Breast epithelium (tissue), 4 donors: ENCODE results near the gene DGKB. TPM values are rescaled to one million over a fixed set of nuclear protein-coding genes. Genes with fewer than 3 reads are reported as not detected.

Source experiments
- DNase-seq, 2 donors: peaks; one replicate each; pipeline ENCODE4 v3.0.0-alpha.2; 2019; ENCODE audit warnings: low spot score in 2 of 2
- H3K27ac ChIP-seq, 2 donors: fragments of 200-600 bp; sonication (generic) in 1 of 2; one replicate each; pipeline ENCODE4 v1.5.1; 2016 to 2019; ENCODE audit warnings: mild to moderate bottlenecking in 1 of 2
- H3K27me3 ChIP-seq, 2 donors: fragments of 200-600 bp; sonication (generic) in 1 of 2; one replicate each; pipeline versions ENCODE4 v1.5.1 to v1.6.0; 2017 to 2019; ENCODE audit warnings: control low read depth in 1 of 2, mild to moderate bottlenecking in 1 of 2
- H3K36me3 ChIP-seq: fragments of 200-600 bp; one replicate; pipeline ENCODE4 v1.5.1; 2019
- H3K4me1 ChIP-seq, 2 donors: fragments of 200-600 bp; sonication (generic); one replicate each; pipeline ENCODE4 v1.5.1; 2016 to 2019; ENCODE audit warnings: control low read depth in 1 of 2
- H3K4me3 ChIP-seq, 3 donors: fragments of 200-600 bp; sonication (generic); 1 replicate in 2 of 3; 2 replicates in 1 of 3; pipeline ENCODE4 v1.5.1; 2016 to 2019; ENCODE audit warnings: mild to moderate bottlenecking in 3 of 3, moderate library complexity in 2 of 3
- H3K9me3 ChIP-seq, 2 donors: fragments of 200-600 bp; sonication (generic) in 1 of 2; one replicate each; pipeline ENCODE4 v1.5.1; 2016 to 2019; ENCODE audit warnings: control low read depth in 1 of 2
- POLR2A ChIP-seq: fragments of 450-650 bp; IDR thresholded peaks from one replicate; pipeline ENCODE4 v1.6.1; 2016; ENCODE audit warnings: antibody characterized with exemption, mild to moderate bottlenecking, moderate library complexity
- POLR2AphosphoS5 ChIP-seq, 3 donors: sonication (generic); formaldehyde crosslinking; IDR thresholded peaks; one replicate each; pipeline ENCODE4 v1.6.1; 2017; ENCODE audit warnings: antibody characterized with exemption in 3 of 3
- intact Hi-C: fragments of 100-400 bp; cut with DNase I; formaldehyde crosslinking; loops from one replicate; pipeline ENCODE4 v1.15.1; 2023; ENCODE audit warnings: low total_unique reads
- total RNA-seq, 3 donors: library from RNA; depleted of rRNA; stranded (reverse); fragments of >200 nt; gene quantifications; one replicate each; pipeline ENCODE4 v1.1.0, GENCODE V29; 2016
- TF ChIP-seq, protein P1 (sequence below), 3 donors: fragments of 450-650 bp; IDR thresholded peaks; one replicate each; pipeline ENCODE4 v1.5.1; 2016 to 2017; ENCODE audit warnings: antibody characterized with exemption in 3 of 3, mild to moderate bottlenecking in 3 of 3, moderate library complexity in 3 of 3

DGKB gene
- total RNA-seq, 3 donors from 2014 or later = 0.16 to 0.44 (median 0.33) TPM

DNA sequence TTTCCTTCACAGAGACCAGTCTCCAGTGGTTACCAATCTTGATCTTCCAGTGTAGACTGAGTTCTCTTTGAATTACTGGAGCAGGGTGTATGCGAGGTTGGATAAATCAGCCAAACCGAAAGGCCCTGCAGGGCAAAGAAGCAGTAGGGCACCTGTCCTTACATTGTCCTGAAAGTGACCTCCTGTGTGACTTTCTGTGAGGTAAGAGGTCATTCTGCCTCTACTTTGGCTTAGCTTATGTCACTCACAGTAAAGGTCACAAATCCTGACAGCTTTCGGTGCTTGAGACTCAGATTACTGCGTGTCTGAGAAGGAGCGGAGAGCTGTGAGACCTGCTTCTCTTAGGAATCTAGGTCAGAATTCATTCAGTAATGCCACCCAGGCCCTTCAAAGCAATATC is 660.4 kb downstream of the DGKB start:
- TF ChIP-seq, protein P1, sequence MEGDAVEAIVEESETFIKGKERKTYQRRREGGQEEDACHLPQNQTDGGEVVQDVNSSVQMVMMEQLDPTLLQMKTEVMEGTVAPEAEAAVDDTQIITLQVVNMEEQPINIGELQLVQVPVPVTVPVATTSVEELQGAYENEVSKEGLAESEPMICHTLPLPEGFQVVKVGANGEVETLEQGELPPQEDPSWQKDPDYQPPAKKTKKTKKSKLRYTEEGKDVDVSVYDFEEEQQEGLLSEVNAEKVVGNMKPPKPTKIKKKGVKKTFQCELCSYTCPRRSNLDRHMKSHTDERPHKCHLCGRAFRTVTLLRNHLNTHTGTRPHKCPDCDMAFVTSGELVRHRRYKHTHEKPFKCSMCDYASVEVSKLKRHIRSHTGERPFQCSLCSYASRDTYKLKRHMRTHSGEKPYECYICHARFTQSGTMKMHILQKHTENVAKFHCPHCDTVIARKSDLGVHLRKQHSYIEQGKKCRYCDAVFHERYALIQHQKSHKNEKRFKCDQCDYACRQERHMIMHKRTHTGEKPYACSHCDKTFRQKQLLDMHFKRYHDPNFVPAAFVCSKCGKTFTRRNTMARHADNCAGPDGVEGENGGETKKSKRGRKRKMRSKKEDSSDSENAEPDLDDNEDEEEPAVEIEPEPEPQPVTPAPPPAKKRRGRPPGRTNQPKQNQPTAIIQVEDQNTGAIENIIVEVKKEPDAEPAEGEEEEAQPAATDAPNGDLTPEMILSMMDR (IDR thresholded peaks at IDR 0.05) = no peak
- TF ChIP-seq POLR2A (no peak), POLR2AphosphoS5 (IDR thresholded peaks at IDR 0.05) (no peak)
- Histone ChIP-seq H3K4me3 (no peak overlapping the region), H3K36me3 (no peaks in the 10 kb centered on the region)

DNA sequence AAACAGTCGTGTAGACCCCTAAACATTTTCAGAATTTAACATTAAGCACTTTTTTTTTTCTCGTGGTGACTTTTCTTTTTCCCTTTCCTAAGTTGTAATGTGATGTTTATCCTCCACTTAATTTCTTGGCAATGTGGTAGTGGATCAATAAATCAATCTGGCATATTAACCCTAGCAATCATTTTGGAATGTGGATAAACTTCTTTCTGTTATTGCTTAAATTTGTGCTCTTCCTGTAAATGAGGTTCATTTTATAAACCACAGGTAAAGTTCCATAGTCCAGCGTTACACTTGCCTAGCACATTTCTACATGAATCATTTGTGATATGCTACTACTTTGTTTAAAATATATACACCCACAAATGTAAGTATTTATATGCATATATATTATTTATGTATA is 665.7 kb downstream of the DGKB start:
- no peaks in the 10 kb centered on the region for H3K27me3 ChIP-seq
- H3K9me3 ChIP-seq = no peaks in the 10 kb centered on the region
- DNase-seq = no peak
- H3K4me3 ChIP-seq = no peak overlapping the region
- TF ChIP-seq POLR2AphosphoS5 (IDR thresholded peaks at IDR 0.05) = no peak
- TF ChIP-seq POLR2A = no peak
- TF ChIP-seq, protein P1 (IDR thresholded peaks at IDR 0.05) = no peak
- H3K27ac ChIP-seq = no peak overlapping the region
- H3K4me1 ChIP-seq = no peaks in the 10 kb centered on the region
- no peaks in the 10 kb centered on the region for H3K36me3 ChIP-seq
- intact Hi-C loops = no loop called here

More for the DNA sequence above, 660.4 kb downstream of the DGKB start:
- intact Hi-C loops = no loop called here
- Histone ChIP-seq H3K9me3 (no peaks in the 10 kb centered on the region), H3K27ac (no peak overlapping the region), H3K27me3 (no peaks in the 10 kb centered on the region), H3K4me1 (no peaks in the 10 kb centered on the region)
- no peak for DNase-seq

DNA sequence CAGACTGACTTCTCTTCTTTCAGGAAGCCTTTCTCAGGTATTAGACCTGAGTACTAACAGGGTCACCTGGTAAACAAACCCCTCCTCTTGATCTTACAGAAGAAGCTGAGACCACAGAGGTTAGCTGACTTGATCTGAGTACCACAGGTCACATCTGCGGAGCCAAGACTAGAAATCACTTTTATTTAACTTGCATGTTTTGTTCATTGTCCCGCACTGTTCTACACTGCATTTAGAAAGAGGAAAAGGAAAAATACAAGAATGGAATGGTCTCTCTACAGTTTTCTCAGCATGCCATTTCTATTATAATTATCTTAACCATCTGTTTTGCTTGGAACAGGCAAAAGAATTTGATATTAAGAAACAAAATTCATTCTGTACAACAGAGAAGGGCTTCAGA is 667.5 kb downstream of the DGKB start:
- Histone ChIP-seq H3K27ac (no peak overlapping the region), H3K4me3 (no peak overlapping the region), H3K9me3 (no peaks in the 10 kb centered on the region), H3K4me1 (no peaks in the 10 kb centered on the region), H3K36me3 (no peaks in the 10 kb centered on the region), H3K27me3 (no peaks in the 10 kb centered on the region)
- intact Hi-C loops = no loop called here
- no peak for DNase-seq
- TF ChIP-seq POLR2A = no peak
- TF ChIP-seq, protein P1 (IDR thresholded peaks at IDR 0.05) = no peak
- TF ChIP-seq POLR2AphosphoS5 (IDR thresholded peaks at IDR 0.05) = no peak

DNA sequence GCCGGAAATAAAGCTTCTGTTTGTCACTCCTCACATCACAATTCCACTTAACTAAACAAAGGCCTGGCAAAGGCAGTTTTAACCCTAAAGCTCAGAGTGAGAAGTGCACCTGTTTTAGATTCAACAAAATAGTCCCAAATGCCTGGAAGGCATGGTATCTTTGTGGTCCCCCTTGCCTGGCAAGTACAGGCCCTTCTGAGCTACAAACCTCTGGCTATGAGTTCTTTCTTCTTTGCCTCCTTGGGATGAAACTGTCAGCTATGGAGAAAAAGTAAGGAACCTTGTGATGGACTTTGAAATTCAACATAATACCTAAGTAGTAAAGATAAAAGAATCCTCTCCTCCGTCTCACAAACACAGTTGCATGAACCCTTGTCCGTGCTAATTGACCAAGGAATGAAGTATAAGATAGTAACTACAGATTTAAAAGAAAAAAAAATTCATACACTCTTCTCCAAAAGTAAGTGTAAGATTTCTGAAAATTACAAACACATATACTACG is 668.6 kb downstream of the DGKB start:
- no peak for TF ChIP-seq POLR2AphosphoS5 (IDR thresholded peaks at IDR 0.05)
- TF ChIP-seq, protein P1 (IDR thresholded peaks at IDR 0.05) = no peak
- no peak for TF ChIP-seq POLR2A
- DNase-seq = no peak
- H3K4me3 ChIP-seq = no peak overlapping the region
- intact Hi-C loops = no loop called here
- no peak overlapping the region for H3K27ac ChIP-seq
- no peaks in the 10 kb centered on the region for H3K4me1 ChIP-seq
- H3K27me3 ChIP-seq = no peaks in the 10 kb centered on the region
- no peaks in the 10 kb centered on the region for H3K36me3 ChIP-seq
- no peaks in the 10 kb centered on the region for H3K9me3 ChIP-seq

DNA sequence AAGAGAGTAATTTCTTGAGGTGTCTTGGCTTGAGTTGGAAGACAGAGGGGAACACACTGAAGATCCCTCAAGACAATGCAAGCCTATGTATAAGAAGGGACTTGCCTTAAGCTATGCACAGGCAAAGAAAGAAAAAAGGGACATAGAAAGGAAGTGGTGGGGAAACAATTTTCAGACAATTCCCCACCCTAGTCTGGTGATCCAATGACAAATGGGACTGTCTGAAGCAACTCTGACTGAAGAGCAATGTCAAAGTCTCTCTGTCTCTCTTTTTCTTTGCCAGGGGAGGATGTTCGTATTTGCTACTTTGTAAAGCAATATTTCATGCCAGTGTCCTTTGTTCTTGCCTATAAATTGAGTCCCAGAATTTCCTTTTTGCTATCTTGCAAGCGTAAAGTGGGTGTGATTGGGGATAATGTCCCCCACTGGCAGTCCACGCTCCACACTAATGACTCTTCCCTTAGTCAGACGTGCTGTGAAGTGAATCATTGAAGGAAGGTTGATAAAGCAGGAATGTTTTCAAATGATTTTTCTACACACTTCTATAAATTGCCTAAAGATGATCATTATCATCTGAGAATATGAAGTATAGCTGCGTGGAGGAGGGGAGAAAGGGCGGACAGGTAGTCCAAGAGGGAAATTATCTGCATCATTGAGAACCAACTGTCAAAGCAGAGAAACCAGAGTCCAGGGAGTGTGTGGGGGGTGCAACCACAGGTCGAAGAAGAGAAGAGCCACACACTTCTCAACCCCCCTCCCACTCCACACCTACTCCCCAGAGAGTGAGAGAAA is 669.3 kb downstream of the DGKB start:
- H3K27ac ChIP-seq = no peak overlapping the region
- DNase-seq = no peak
- no peaks in the 10 kb centered on the region for H3K27me3 ChIP-seq
- TF ChIP-seq POLR2A (no peak), POLR2AphosphoS5 (IDR thresholded peaks at IDR 0.05) (no peak)
- TF ChIP-seq, protein P1 (IDR thresholded peaks at IDR 0.05) = no peak
- intact Hi-C loops = no loop called here
- H3K4me1 ChIP-seq = no peaks in the 10 kb centered on the region
- no peaks in the 10 kb centered on the region for H3K9me3 ChIP-seq
- no peak overlapping the region for H3K4me3 ChIP-seq
- no peaks in the 10 kb centered on the region for H3K36me3 ChIP-seq
